Transverse colon (tissue), 4 donors: ENCODE results near the gene PIK3CB. TPM values are rescaled to one million over a fixed set of nuclear protein-coding genes. Genes with fewer than 3 reads are reported as not detected.
A peak's percentile ranks its signal among the peaks of the same experiment; 100 is the strongest.

ENCODE experiments used
- DNase-seq: peaks from one replicate; pipeline ENCODE4 v3.0.0-alpha.2; 2019
- H3K27ac ChIP-seq, 4 donors: fragments of 200-600 bp; sonication (generic); 2 replicates each; pipeline ENCODE4 v1.5.1; 2016 to 2018; ENCODE audit warnings: inconsistent platforms in 4 of 4
- H3K27me3 ChIP-seq: fragments of 200-600 bp; sonication (generic); 2 replicates; pipeline ENCODE4 v1.5.1; 2017; ENCODE audit warnings: inconsistent platforms
- H3K36me3 ChIP-seq, 4 donors: fragments of 200-600 bp; sonication (generic); 2 replicates each; pipeline ENCODE4 v1.5.1; 2017 to 2019; ENCODE audit warnings: inconsistent platforms in 4 of 4
- H3K4me1 ChIP-seq, 4 donors: fragments of 200-600 bp; sonication (generic); 2 replicates each; pipeline ENCODE4 v1.5.1; 2017 to 2020; ENCODE audit warnings: inconsistent platforms in 4 of 4
- H3K4me3 ChIP-seq, 4 donors: fragments of 200-600 bp; sonication (generic); 1 replicate in 1 of 4; 2 replicates in 3 of 4; pipeline versions ENCODE4 v1.5.1 to v1.6.1; 2017 to 2019; ENCODE audit warnings: inconsistent platforms in 4 of 4
- H3K9me3 ChIP-seq, 2 donors: fragments of 200-600 bp; sonication (generic); 2 replicates each; pipeline ENCODE4 v1.5.1; 2017 to 2019; ENCODE audit warnings: inconsistent platforms in 2 of 2
- EP300 ChIP-seq: sonication (generic); formaldehyde crosslinking; IDR thresholded peaks from one replicate; pipeline ENCODE4 v1.6.1; 2017; ENCODE audit warnings: antibody characterized with exemption, low read depth
- POLR2A ChIP-seq: fragments of 450-650 bp; IDR thresholded peaks from one replicate; pipeline ENCODE4 v1.6.1; 2016; ENCODE audit warnings: antibody characterized with exemption, mild to moderate bottlenecking, moderate library complexity
- POLR2AphosphoS5 ChIP-seq, 3 donors: sonication (generic); formaldehyde crosslinking; IDR thresholded peaks; one replicate each; pipeline ENCODE4 v1.6.1; 2016; ENCODE audit warnings: antibody characterized with exemption in 3 of 3
- WGBS, 2 donors: methylation state at CpG; one replicate each; pipeline ENCODE4 v1.1.5; 2018; ENCODE audit warnings: low coverage in 1 of 2; 5-methylcytosine and 5-hydroxymethylcytosine counted together
- in situ Hi-C, 4 donors: fragments of 200-750 bp; cut with MboI; loops; one replicate each; pipeline versions ENCODE4 v1.15.0 to v1.15.1; 2017; ENCODE audit warnings: low sequenced_read_pairs in 3 of 4, low pct_ligation_motif_present in 1 of 4, low pct_unique_long_range_greater_than_20kb in 1 of 4
- intact Hi-C: fragments of 100-400 bp; cut with DNase I; formaldehyde crosslinking; loops from one replicate; pipeline ENCODE4 v1.15.1; 2023; ENCODE audit warnings: low total_unique reads
- total RNA-seq, 4 donors: library from RNA; depleted of rRNA; stranded (reverse); fragments of >200 nt; gene quantifications; one replicate each; pipeline ENCODE4 v1.1.0, GENCODE V29; 2016
- TF ChIP-seq, protein P1 (sequence below), 5 experiments: fragments of 200-600 bp in 3 of 5; fragments of 450-650 bp in 2 of 5; sonication (generic) in 3 of 5; IDR thresholded peaks; 1 replicate in 2 of 5; 2 replicates in 3 of 5; pipeline ENCODE4 v1.5.1; 2016 to 2017; ENCODE audit warnings: antibody characterized with exemption in 5 of 5, inconsistent platforms in 3 of 5, mild to moderate bottlenecking in 2 of 5, moderate library complexity in 1 of 5

Gene PIK3CB
- total RNA-seq, 4 donors from 2014 or later = 52.4 to 98.4 (median 76.0) TPM

DNA sequence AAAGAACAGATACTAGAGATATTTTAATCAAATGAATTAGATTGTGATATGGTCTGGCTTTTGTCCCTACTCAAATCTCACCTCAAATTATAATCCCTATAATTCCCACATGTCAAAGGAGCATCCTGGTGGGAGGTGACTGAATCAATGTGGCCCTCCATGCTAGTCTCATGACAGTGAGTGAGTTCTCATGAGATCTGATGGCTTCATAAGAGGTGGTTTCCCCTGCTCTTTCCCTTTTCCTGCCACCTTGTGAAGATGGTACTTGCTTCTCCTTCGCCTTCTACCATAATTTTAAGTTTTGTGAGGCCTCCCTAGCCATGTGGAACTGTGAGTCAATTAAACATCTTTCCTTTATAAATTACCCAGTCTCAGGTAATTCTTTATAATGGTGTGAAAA is 143.4 kb downstream of the PIK3CB start:
- WGBS, 2 donors = 76 to 100% methylated on average over 1 of the region's 1 CpG
- H3K36me3 ChIP-seq = peaks cover 0 to 7% (median 0%) of the 10 kb centered on the region in 4 donors
- H3K27me3 ChIP-seq = no peaks in the 10 kb centered on the region
- intact Hi-C loops (no loop called here), in situ Hi-C loops (loop anchor here in 1 of 4 donors (10.0 kb wide), 1 partner anchor 223 kb away; no protein-coding TSS in a partner anchor)
- no peak overlapping the region for H3K27ac ChIP-seq
- no peak overlapping the region for H3K4me3 ChIP-seq
- H3K9me3 ChIP-seq = no peaks in the 10 kb centered on the region
- H3K4me1 ChIP-seq = peaks cover 0 to 8% (median 0%) of the 10 kb centered on the region in 4 donors
- DNase-seq = no peak
- TF ChIP-seq POLR2A (no peak), POLR2AphosphoS5 (IDR thresholded peaks at IDR 0.05) (no peak), EP300 (no peak)
- TF ChIP-seq, protein P1, sequence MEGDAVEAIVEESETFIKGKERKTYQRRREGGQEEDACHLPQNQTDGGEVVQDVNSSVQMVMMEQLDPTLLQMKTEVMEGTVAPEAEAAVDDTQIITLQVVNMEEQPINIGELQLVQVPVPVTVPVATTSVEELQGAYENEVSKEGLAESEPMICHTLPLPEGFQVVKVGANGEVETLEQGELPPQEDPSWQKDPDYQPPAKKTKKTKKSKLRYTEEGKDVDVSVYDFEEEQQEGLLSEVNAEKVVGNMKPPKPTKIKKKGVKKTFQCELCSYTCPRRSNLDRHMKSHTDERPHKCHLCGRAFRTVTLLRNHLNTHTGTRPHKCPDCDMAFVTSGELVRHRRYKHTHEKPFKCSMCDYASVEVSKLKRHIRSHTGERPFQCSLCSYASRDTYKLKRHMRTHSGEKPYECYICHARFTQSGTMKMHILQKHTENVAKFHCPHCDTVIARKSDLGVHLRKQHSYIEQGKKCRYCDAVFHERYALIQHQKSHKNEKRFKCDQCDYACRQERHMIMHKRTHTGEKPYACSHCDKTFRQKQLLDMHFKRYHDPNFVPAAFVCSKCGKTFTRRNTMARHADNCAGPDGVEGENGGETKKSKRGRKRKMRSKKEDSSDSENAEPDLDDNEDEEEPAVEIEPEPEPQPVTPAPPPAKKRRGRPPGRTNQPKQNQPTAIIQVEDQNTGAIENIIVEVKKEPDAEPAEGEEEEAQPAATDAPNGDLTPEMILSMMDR (IDR thresholded peaks at IDR 0.05) = no peak

DNA sequence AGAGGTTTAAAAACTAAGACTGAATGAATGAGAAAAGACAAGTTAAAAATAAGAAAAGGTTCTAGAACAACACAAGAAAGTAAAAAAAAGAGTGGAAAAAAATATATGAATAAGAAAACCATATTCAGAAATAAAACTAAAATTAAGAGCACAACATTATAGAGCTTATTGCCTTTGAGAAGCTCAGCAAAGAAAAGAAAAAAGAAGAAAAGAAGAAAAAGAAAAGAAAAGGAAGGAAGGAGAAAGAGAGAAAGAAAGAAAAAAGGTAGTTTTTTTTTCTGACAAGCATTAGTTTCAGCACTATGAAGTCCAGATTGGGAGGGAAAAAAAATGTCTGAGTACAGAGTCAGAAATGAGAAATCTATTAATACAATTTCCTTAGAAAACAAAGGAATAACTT is 144.7 kb downstream of the PIK3CB start:
- no peak for DNase-seq
- no peaks in the 10 kb centered on the region for H3K9me3 ChIP-seq

DNA sequence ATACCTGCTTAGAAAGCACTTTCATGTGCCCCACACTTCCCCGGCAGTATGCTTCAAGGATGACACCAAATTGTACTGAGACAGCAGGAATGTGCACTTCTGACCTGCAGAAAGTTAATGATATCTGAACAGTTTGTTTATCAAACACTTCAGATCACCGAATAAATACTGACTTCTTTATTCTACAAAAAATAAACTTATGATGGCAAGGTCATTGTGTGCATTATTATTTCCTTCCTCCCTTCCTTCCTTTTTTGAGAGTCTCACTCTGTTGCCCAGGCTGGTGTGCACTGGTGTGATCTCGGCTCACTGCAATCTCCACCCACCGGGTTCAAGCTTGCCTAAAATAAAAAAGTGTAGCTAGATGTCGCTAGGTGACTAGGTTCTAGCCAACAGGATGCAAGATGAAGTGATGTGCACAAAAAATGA is 145.8 kb downstream of the PIK3CB start:
- Histone ChIP-seq H3K27me3 (no peaks in the 10 kb centered on the region), H3K9me3 (no peaks in the 10 kb centered on the region), H3K36me3 (peaks cover 0 to 7% (median 0%) of the 10 kb centered on the region in 4 donors), H3K4me3 (no peak overlapping the region), H3K4me1 (peaks cover 0 to 10% (median 0%) of the 10 kb centered on the region in 4 donors), H3K27ac (no peak overlapping the region)
- intact Hi-C loops (no loop called here), in situ Hi-C loops (no loop called here)
- no peak for TF ChIP-seq EP300
- WGBS, 2 donors = 36 to 66% methylated on average over 5 of the region's 5 CpGs
- DNase-seq = no peak

More for the DNA sequence above, 144.7 kb downstream of the PIK3CB start:
- no peak overlapping the region for H3K4me3 ChIP-seq
- no peak overlapping the region for H3K27ac ChIP-seq
- TF ChIP-seq EP300 (no peak), POLR2AphosphoS5 (IDR thresholded peaks at IDR 0.05) (no peak), POLR2A (no peak)
- peaks cover 0 to 10% (median 0%) of the 10 kb centered on the region in 4 donors for H3K4me1 ChIP-seq
- H3K27me3 ChIP-seq = no peaks in the 10 kb centered on the region
- intact Hi-C loops (no loop called here), in situ Hi-C loops (loop anchor here in 1 of 4 donors (10.0 kb wide), 1 partner anchor 225 kb away; no protein-coding TSS in a partner anchor)
- H3K36me3 ChIP-seq = peaks cover 0 to 7% (median 0%) of the 10 kb centered on the region in 4 donors

DNA sequence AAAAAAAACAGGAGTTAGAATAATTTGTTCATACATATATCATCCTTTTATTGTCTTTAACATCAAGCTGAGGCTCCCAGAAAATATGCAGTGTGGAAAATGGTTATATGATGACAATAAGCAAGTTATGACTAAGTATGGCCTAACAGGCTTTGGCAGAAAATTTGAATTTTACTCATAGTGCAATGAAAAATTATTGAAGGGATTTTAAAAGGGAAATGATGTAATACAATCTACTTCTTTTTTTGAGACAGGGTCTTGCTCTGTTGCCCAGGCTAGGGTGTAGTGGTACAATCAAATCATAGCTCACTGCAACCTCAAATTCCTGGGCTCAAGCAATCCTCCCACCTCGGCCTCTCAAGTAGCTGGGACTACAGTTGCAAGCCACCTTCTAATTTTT is 147.5 kb downstream of the PIK3CB start:
- intact Hi-C loops = no loop called here
- H3K4me3 ChIP-seq = no peak overlapping the region
- peaks cover 0 to 10% (median 0%) of the 10 kb centered on the region in 4 donors for H3K4me1 ChIP-seq
- H3K9me3 ChIP-seq = no peaks in the 10 kb centered on the region
- in situ Hi-C loops = no loop called here
- H3K36me3 ChIP-seq = peaks cover 0 to 4% (median 0%) of the 10 kb centered on the region in 4 donors
- no peaks in the 10 kb centered on the region for H3K27me3 ChIP-seq
- TF ChIP-seq POLR2A = no peak
- TF ChIP-seq POLR2AphosphoS5 (IDR thresholded peaks at IDR 0.05) = no peak
- no peak for TF ChIP-seq EP300
- TF ChIP-seq, protein P1 (IDR thresholded peaks at IDR 0.05) = no peak
- peak overlapping the region in 1 of 4 donors; percentile 1 for H3K27ac ChIP-seq
- 88% methylated on average over 1 of the region's 1 CpG; no CpG with 5 or more reads in 1 of the 2 donors for WGBS, 2 donors
- DNase-seq = no peak

DNA sequence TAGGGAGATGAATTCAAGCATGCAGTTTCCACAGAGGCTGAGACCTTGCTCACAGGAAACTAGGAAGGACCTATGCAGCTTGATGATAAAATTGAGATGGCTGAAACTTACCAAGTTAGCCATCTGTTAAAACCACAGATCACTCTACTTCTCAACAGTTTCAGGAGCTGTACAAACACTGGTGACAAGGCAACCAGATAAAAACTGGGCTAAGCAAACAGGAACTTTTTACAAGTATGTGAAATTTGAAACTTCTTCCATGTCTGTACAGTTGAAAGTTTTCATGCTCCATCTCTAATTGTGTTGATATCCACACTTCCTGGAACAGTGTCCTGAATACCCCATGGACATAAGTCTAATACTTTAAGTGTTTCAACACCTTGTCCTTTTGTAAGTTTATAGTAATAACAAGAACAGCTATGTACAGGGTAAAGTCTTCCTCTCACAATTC is 147.9 kb downstream of the PIK3CB start:
- H3K9me3 ChIP-seq = no peaks in the 10 kb centered on the region
- in situ Hi-C loops = no loop called here
- no peak overlapping the region for H3K4me3 ChIP-seq
- TF ChIP-seq, protein P1 (IDR thresholded peaks at IDR 0.05) = no peak
- TF ChIP-seq POLR2A (no peak), POLR2AphosphoS5 (IDR thresholded peaks at IDR 0.05) (no peak), EP300 (no peak)
- H3K36me3 ChIP-seq = no peaks in the 10 kb centered on the region
- intact Hi-C loops = no loop called here
- peaks cover 0 to 10% (median 0%) of the 10 kb centered on the region in 4 donors for H3K4me1 ChIP-seq
- peak overlapping the region in 1 of 4 donors; percentile 1 for H3K27ac ChIP-seq
- H3K27me3 ChIP-seq = no peaks in the 10 kb centered on the region
- DNase-seq = no peak
